ENCODE results near the gene COL6A2.

The COL6A2 gene

DNA sequence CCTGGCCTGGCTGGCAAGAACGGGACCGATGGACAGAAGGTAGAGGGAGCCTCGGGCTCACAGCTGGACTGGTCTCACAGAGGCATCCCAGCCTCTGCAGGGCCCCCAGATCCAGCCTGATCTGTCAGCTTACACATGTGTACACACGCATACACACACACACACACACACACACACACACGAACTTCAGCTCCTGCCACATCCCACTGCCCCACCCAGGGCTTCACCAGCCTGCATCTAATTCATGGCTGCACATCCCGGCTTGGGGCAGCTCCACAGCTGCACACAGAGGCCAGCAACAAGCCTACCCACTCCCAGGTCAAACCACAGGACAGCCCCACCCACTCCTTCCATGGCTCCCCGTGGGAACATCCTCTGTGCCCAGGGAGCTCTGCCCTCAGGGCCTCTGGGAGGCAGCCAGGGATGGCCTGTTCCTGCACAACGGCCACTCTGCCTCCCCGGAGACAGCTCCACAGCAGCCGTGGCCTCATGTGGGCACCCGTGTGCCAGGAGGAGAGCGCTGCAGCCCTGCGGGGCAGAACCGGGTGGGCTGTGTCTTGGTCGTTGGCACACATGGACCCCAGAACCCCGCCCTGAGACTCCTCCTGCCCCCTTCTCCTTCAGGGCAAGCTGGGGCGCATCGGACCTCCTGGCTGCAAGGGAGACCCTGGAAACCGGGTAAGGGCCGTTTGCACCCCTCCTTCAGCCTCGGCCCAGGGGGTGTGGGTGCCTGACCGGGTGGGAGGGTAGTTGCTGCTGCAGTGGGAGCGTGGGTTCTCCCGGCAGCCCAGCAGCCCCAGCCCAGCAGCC lies 19.1 kb downstream of the COL6A2 start:
- no peak for DNase-seq

DNA sequence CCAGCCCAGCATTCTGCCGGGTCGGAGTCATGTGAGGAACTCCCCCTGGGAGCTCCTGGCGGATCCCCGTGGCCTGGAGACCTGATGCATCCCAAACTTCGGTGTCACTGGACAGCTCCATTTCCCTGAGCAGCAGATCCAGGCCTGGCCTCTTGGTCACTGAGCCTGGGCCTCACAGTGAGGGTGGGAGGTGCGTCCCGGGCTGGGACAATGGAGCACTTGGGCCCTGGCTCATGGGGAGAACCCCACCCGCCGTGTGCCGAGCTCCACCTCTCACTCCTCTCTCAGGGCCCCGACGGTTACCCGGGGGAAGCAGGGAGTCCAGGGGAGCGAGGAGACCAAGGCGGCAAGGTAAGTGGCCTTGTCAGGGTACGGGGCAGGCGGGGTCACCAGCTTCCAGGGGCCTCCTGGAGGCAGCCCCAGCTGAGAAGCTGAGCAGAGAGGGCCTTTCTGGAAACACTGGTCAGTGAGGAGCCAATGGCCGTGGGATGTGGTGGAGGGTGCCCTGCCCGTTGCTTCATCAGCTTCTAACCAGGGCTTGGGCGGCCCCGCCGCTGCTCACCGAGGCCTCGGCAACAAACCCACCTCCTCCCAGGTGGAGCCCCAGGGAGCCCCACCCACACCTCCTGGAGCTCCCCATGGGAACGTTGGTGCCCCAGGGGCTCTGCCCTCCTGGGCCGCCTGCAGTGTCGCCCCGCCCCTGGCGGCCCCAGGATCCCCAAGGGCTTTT lies 19.8 kb downstream of the COL6A2 start:
- no peak for DNase-seq

DNA sequence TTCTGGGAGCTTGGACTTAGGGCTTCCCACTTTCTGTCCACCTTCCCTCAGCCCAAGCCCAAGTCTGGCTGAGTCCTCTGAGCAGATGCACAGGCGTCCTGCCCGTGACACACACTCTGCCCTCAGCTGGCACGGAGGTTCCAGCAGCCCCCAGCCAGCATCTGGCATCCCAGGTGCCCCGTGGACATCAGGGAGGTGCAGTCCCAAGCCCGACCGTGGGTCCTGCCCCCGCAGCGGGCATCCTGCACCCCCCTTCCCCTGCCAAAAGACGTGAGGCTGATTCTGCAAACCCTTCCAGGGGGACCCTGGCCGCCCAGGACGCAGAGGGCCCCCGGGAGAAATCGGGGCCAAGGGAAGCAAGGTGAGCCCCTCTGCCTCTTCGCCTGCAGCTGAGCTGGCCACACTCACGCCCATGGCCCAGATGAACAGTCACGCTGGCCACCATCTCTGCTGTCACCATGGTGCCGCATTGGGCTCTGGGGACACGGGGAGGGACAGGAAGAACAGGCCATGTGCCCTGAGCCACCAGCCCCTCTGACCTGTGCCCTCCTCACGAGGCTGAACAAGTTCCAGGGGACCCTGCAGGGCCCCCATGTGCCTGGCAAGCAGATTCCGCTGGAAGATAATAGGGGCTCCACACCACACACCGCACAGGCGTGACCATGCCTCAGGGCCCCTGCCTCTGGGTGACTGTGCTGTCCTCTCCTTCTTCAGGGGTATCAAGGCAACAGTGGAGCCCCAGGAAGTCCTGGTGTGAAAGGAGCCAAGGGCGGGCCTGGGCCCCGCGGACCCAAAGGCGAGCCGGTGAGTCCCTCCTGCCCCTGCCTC lies 20.6 kb downstream of the COL6A2 start:
- no peak for DNase-seq

DNA sequence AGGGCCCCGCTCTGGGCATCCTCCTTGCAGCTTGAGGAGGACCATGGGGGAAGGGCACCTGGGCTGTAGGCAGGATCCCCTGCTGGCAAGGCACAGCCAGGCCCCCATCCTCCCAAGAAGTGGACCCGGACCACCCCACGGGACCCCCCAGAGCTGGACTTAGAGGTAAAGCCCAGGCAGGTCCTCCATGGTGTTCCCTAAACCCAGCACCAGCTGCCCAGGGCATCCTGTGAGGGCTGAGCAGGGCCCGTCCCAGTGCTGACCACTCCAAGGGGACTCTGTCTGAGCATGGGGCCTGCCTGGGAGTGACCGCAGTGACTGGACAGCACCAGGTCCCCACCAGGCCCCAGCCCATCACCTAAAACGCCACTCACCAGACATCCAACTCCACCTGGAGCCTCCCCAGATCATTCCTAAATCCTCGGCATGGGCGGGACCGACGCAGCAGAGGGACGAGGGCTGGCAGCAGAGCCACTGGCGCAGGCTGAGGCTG lies 21.3 kb downstream of the COL6A2 start:
- DNase-seq = no peak

DNA sequence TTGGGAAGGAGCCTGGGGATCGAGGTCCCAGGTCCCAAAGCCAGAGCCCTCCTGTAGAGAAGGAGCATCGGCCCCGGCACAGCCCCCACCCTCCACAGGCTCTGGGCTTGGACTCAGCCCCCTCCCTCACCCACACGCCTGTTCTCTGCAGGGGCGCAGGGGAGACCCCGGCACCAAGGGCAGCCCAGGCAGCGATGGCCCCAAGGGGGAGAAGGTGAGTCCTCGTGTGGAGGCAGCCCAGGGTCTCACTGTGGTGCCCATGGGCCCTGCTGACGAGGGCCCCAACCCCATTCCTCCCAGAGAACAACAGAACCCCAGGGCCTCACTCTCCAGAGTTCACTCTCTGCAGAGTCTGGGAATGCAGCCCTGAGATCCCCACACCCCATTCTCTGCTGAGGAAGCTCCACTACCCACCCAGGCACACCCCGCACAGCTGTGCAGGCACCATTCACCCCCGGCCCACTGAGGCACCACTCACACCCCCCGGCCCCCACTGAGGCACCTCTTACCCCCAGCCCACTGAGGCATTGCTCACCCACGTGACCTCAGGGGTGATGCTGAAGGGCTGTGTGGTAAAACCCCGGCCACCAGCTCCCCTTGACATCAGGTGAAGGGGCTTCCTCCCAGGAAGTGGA lies 21.8 kb downstream of the COL6A2 start:
- DNase-seq = no peak

DNA sequence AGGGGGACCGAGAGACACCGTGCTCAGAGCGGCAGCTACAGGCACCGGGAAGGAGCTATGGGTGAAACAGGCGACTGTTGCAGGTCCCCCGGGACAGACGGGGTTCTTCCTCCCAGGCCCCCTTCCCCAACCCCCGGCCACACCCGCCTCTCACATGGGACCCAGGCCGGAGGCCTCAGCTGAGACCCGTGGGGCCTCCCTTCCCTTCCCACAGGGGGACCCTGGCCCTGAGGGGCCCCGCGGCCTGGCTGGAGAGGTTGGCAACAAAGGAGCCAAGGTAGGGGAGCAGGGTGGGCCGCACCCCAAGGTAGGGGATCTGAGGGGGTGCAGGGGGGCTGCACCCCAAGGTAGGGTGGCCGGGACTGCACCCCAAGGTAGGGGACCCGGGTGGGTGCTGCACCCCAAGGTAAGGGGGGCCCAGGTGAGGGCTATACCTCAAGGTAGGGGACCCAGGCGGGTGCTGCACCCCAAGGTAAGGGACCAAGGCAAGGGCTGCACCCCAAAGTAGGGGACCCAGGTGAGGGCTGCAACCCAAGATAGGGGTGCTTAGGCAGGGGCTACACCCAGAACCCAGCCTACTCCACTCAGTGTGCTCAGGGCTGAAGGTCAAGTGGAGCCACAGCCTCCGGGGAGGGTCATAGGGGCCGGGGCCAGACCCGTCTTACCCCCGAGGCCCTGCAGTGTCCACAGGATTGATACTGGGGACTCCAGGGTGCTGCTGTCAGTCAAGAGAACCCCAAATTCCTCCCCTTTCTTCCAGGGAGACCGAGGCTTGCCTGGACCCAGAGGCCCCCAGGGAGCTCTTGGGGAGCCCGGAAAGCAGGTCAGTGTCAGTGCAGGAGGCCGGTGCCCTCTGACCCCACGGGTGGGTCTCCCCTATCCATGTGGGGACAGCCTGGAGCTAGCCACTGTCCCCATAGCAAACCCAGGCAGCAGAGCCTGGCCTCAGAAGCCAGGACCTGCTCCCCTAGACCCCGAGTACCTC lies 22.7 kb downstream of the COL6A2 start:
- DNase-seq = no peak

DNA sequence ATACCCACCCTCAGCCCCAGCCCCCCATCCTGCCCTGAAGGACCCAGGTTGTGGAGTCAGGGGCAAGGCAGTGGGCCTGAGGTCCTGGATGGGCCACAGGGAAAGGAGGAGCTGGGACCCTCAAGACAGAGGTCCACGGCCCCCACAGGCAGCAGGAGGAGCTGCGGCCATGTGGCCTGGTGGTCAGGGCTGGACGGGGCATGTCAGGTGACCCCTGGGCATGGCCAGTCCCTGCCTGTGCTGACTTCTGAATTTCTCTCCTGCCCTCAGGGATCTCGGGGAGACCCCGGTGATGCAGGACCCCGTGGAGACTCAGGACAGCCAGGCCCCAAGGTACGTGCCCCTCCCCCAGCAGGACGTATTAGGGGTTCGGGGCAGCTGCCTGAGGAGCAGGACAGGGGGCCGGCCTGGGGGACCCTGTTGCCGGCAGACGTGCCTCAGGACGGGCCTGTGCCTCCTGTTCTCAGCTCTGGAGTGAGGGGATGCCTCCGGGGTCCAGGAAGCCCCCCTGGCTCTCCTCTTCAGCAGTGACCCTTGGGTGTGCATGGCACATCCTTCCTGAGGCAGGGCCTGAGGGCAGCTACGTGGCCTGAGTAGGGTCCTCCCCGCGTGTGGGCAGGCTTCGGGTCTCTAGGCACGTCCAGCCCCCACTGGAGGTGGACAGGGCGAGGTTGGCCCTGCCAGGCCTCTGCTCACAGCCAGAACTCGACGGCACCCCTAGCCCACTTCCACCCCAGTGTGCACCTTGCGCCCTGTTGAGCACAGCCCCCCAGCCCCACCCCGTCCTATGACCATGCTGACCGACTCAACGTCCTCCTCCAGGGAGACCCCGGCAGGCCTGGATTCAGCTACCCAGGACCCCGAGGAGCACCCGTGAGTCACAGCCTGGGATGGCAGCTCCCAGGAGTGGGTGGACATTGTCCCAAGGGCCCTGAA lies 23.6 kb downstream of the COL6A2 start:
- DNase-seq = no peak

DNA sequence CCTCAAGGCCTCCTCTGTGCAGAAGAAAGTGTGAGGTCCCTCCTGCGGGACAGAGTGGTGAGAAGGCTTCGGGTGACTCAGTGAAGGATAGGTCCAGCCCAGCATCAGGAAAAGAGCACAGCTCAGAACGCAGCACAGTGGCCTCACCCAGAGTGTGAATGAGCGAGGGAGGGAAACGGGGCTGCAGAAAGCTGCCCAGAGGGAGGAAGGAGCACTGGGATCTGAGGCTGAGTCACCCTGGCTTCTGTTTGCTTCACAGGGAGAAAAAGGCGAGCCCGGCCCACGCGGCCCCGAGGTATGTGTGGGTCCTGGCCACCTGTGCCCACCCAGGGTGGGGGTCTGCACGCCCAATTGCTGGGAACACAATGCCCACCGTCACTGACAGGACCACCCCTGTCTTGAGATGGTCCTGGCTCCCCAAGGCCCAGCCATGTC lies 24.3 kb downstream of the COL6A2 start:
- DNase-seq = no peak

DNA sequence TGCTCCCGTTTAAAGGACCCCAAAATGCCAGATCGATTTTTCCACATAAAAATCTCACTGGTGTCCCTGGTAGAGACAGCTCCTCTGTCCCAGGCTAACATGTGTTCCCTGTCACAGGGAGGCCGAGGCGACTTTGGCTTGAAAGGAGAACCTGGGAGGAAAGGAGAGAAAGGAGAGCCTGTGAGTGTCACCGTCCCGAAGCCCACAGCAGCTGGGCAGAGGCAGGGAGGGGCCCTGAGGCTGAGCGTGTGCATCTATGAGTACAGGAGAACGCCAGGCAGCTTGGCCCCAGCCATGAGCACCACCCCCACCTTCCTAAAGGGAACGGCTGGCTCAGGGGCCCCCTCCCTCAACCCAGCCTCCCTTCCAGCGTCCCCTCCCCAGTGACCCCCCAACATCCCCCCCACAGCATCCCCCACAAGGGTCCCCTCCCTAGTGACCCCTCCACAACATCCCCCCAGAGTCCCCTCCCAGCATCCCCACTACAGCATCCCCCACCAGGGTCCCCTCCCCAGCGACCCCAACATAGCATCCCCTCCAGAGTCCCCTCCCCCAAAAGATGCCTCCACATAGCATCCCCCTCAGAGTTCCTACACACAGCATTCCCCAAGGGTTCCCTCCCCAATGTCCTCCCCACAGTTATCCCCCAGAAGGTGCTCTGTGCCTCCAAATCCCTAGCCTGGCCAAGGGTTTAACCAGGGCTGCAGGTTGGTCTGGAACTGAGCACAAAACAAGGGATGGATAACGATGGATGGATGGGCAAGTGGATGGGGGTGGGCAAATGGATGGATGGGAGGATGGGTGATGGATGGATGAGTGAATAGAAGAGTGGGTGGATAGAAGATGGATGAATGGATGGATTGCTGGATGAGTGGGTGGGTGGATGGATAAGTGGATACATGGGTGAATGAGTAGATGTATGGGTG lies 25.1 kb downstream of the COL6A2 start:
- DNase-seq = no peak

DNA sequence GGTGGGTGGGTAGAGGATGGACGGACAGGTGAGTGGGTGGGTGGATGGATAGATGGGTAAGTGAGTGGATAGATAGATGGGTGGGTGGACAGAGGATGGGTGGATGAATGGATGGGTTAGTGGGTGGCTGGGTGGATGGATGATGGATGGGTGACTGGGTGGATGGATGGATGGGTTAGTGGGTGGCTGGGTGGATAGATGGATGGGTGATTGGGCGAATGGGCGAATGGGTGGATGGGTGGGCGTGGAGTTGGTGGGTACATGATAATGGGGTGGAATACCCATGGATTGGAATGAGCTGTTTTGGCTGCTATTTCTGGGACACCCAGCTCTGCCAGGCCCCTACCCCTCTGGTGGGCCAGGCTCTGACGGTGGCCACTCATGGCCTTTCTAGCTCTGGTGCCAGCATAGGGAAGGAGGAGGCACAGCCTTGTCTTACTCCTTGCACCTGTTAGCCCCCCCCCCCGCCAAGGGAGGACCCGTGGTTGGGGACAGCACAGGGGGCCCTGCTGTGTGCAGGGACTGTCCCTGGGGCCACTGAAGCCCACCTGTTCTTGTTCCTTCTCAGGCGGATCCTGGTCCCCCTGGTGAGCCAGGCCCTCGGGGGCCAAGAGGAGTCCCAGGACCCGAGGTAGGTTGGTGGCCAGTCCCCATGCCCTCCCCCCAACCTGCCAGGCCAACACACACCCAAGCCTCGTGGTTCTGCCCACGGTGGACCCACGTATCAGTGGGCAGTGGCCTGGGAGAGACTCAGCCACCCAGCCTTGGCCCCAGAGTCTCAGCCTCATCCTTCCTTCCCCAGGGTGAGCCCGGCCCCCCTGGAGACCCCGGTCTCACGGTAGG lies 26.4 kb downstream of the COL6A2 start:
- DNase-seq = no peak

DNA sequence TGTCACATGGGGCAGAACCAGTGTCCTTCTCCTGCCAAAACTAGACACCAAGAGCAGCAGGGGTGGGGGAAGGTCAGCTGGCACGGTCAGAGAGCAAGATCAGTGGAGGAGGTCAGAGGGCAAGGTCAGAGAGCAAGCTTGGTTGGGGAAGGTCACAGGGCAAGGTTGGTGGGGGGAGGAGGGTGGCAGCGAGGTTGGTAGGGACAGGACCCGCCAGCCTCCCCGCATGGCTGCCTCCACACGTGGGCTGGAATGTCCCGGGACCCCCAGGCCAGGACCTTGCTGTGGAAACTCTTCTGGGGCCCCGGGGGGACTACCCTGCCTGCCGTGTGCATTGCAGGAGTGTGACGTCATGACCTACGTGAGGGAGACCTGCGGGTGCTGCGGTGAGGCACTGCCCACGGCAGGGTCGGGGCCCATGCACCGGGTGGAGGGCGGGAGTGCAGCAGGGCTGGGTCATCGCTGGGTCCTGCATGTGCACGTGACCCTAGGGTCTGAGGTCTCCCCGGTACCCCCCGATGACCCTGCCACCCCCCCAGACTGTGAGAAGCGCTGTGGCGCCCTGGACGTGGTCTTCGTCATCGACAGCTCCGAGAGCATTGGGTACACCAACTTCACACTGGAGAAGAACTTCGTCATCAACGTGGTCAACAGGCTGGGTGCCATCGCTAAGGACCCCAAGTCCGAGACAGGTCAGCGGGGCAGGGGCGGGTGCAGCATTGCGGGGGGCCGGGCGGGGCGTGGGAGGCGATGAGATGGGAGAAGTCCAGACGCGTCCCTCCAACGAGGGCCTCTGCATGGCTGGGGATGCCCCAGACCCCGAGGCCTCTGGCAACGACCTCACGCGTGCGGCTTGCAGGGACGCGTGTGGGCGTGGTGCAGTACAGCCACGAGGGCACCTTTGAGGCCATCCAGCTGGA lies 27.3 kb downstream of the COL6A2 start:
- DNase-seq = no peak

DNA sequence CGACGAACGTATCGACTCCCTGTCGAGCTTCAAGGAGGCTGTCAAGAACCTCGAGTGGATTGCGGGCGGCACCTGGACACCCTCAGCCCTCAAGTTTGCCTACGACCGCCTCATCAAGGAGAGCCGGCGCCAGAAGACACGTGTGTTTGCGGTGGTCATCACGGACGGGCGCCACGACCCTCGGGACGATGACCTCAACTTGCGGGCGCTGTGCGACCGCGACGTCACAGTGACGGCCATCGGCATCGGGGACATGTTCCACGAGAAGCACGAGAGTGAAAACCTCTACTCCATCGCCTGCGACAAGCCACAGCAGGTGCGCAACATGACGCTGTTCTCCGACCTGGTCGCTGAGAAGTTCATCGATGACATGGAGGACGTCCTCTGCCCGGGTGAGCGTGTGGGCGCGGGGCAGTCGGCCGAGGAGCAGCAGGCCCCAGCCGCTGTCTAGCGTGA lies 28.0 kb downstream of the COL6A2 start:
- DNase-seq = no peak

DNA sequence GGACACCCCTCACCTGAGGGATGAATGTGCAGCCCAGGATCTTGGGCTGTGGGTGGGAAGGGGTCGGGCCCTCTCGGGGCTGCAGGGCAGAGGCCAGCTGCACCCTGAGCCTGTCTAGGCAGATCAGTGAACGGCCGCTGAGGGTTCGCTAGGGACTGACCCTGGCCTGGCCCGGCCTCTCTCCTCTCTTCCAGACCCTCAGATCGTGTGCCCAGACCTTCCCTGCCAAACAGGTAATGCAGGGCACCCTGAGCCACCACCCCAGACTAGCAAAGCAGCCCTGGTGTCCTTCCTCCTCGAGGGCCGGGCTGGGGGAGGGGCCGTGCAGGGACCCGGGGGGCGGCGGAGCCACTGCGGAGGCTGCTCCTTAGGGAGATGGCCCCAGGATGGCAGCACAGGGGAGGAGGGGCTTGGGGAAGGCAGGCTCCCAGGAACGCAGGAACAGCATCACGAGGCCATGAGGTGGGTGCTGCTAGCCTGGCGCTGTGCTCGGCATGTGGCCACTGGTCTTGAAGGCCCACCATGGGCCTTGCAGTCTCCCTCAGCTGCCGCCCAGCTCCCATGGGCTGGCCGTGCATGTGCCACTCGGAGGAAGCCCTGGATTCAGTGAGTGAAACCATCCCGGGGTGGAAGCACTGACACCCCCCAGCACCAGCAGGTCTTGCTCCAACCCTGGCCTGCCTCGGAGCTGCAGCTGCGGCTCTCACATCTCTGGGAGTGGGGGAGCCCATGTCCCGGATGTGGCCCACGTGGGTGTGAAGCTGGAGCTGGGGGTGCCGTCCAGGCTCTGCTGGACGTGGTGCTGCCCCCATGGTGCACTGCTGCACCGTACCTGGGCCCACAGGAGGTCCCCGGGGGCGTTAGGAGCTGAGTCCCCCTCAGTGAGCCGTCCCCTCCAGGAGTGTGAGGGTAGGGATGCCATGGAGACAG lies 28.7 kb downstream of the COL6A2 start:
- DNase-seq = no peak

DNA sequence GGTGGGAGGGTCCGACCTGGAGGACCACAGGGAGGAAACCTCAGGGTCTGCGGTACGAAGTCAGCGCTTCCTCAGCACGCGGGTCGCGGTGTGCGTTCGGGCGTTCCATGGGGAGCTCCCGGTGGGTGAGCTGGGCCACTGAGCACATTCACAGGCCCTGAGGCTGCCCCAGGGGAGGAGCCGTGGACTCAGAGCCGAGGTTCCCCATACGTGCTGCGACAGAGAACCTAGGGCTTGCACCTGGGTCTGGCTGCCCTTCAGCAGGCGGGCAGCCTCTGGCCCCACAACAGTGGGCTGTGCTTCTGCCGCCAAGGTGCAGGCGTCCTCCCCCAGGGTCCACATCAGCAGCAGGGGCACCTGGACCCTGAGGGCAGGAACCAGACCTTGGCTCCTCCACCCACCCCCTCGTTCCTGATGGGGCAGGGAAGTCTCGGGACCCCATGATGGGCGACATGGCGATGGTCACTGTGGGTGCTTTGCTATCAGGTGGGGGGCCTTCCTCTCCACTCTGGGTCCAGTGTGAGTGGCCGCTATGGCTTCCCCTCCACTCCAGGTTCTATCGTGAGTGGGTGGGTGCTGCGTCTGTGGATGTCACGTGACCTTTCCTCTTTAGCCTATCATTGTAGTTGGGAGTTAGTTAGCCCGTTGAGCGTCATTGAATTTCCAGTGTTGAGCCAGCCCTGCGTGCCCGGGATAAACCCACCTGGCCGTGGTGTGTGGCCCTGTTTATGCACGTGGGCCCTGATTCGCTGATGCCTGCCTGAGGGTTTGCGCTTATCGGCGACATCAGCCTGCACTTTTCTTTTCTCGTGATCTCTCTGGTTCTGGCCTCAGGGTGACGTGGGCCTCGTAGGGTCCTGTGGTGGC lies 29.6 kb downstream of the COL6A2 start:
- no peak for DNase-seq

Measured in NCI-H2029 treated with DMSO at 0.1 percent for 48 hours (cell line).